OCI-LY1 (cell line): ENCODE data around the gene OR51I2.

Source experiments
- H2AFZ ChIP-seq: fragments of 200-600 bp; sonication (generic), shearing (Covaris generic); 2 replicates; pipeline ENCODE4 v1.6.0; 2014; ENCODE audit warnings: antibody characterized with exemption, mild to moderate bottlenecking, low read length
- H3F3A ChIP-seq: fragments of 200-600 bp; sonication (generic), shearing (Covaris generic); 2 replicates; pipeline ENCODE4 v1.6.0; 2014; ENCODE audit warnings: mild to moderate bottlenecking, antibody characterized with exemption, low read length, moderate library complexity; ENCODE audit not compliant: insufficient read depth
- H3K27ac ChIP-seq: fragments of 200-600 bp; sonication (generic); 2 replicates; pipeline ENCODE4 v1.5.1; 2014; ENCODE audit warnings: low read length, mixed run types, mild to moderate bottlenecking, low read depth; ENCODE audit not compliant: poor library complexity, severe bottlenecking
- H3K27me3 ChIP-seq: fragments of 200-600 bp; sonication (generic); 2 replicates; pipeline ENCODE4 v1.6.0; 2014; ENCODE audit warnings: antibody characterized with exemption, mild to moderate bottlenecking, low read length, moderate library complexity; ENCODE audit not compliant: insufficient read depth
- H3K36me3 ChIP-seq: fragments of 200-600 bp; sonication (generic); 2 replicates; pipeline ENCODE4 v1.6.1; 2014; ENCODE audit warnings: mild to moderate bottlenecking, antibody characterized with exemption, low read length, moderate library complexity, mixed read lengths; ENCODE audit not compliant: insufficient read depth
- H3K4me1 ChIP-seq: fragments of 200-600 bp; sonication (generic); 2 replicates; pipeline ENCODE4 v1.5.1; 2014; ENCODE audit warnings: mild to moderate bottlenecking, low read length, moderate library complexity; ENCODE audit not compliant: insufficient read depth, severe bottlenecking
- H3K4me2 ChIP-seq: fragments of 200-600 bp; sonication (generic), shearing (Covaris generic); 2 replicates; pipeline ENCODE4 v1.6.1; 2014; ENCODE audit warnings: low read length
- H3K4me3 ChIP-seq: fragments of 200-600 bp; sonication (generic); 2 replicates; pipeline ENCODE4 v1.5.1; 2014; ENCODE audit warnings: low read length, low read depth, mild to moderate bottlenecking, mixed read lengths; ENCODE audit not compliant: poor library complexity, severe bottlenecking
- H3K79me2 ChIP-seq: fragments of 200-600 bp; shearing (Covaris generic); 2 replicates; pipeline ENCODE4 v1.6.1; 2016; ENCODE audit warnings: mixed run types, low read length, mixed read lengths; ENCODE audit not compliant: insufficient read depth
- H3K9ac ChIP-seq: fragments of 200-600 bp; sonication (generic), shearing (Covaris generic); 2 replicates; pipeline ENCODE4 v1.6.1; 2014; ENCODE audit warnings: mild to moderate bottlenecking, low read length, mixed read lengths
- H3K9me2 ChIP-seq: fragments of 200-600 bp; sonication (generic), shearing (Covaris generic); 2 replicates; pipeline ENCODE4 v1.6.1; 2014; ENCODE audit warnings: low read depth, mild to moderate bottlenecking, low read length, mixed read lengths
- H3K9me3 ChIP-seq: fragments of 200-600 bp; shearing (Covaris generic); 2 replicates; pipeline ENCODE4 v1.6.1; 2014; ENCODE audit warnings: low read length, mixed read lengths
- H4K20me1 ChIP-seq: fragments of 200-600 bp; sonication (generic), shearing (Covaris generic); 2 replicates; pipeline ENCODE4 v1.6.0; 2016; ENCODE audit warnings: mild to moderate bottlenecking, low read length; ENCODE audit not compliant: insufficient read depth
- EZH2 ChIP-seq: fragments of 200-600 bp; sonication (generic), shearing (Covaris generic); IDR thresholded peaks from 2 replicates; pipeline ENCODE4 v1.8.0; 2017; ENCODE audit warnings: borderline replicate concordance, mixed run types, mild to moderate bottlenecking, antibody characterized with exemption, low read length, moderate library complexity, mixed read lengths
- TF ChIP-seq, protein P1 (sequence below): fragments of 200-600 bp; sonication (generic), shearing (Covaris generic); IDR thresholded peaks from 2 replicates; pipeline ENCODE4 v1.5.1; 2017; ENCODE audit warnings: mild to moderate bottlenecking, antibody characterized with exemption, low read length, moderate library complexity, mixed read lengths

OR51I2 gene, protein sequence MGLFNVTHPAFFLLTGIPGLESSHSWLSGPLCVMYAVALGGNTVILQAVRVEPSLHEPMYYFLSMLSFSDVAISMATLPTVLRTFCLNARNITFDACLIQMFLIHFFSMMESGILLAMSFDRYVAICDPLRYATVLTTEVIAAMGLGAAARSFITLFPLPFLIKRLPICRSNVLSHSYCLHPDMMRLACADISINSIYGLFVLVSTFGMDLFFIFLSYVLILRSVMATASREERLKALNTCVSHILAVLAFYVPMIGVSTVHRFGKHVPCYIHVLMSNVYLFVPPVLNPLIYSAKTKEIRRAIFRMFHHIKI

DNA sequence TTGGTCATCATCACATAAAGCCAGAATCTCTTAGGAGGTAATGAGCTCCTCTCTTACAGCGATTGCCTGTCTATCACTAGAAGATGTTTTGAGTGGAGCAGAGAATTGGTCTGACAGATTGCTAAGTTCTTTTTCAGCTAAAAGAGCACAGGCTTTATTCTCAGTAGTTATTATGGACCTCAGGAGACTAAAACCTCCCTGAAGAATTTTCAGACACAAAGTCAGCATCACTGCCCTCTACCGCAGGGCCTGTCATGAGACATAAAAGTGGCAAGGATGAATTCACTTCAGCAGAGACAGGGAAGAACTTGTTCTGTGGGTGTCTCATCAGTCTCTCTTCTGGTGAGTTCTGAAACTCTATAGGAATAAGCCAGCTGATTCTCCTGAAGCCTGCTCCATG lies at the start of gene OR51I2:
OR51I2 (plus strand) TSS at position 301 of the 400 bp plus-strand sequence. CDS start 4,166 bp downstream, outside the sequence.
- H3K36me3 ChIP-seq = no peaks in the 10 kb centered on the region

GRCh38 chr11:5405173-5405572 lies 44.0 kb upstream of the OR51I2 start:
- H3K9me2 ChIP-seq = no peaks in the 10 kb centered on the region
- H3K4me3 ChIP-seq = no peak overlapping the region
- H3K27me3 ChIP-seq = no peaks in the 10 kb centered on the region
- H3F3A ChIP-seq = no peaks in the 10 kb centered on the region
- no peaks in the 10 kb centered on the region for H4K20me1 ChIP-seq
- no peak overlapping the region for H3K4me2 ChIP-seq
- no peaks in the 10 kb centered on the region for H3K79me2 ChIP-seq
- H3K4me1 ChIP-seq = no peaks in the 10 kb centered on the region
- no peak overlapping the region for H3K27ac ChIP-seq
- no peak overlapping the region for H3K9ac ChIP-seq
- TF ChIP-seq, protein P1, sequence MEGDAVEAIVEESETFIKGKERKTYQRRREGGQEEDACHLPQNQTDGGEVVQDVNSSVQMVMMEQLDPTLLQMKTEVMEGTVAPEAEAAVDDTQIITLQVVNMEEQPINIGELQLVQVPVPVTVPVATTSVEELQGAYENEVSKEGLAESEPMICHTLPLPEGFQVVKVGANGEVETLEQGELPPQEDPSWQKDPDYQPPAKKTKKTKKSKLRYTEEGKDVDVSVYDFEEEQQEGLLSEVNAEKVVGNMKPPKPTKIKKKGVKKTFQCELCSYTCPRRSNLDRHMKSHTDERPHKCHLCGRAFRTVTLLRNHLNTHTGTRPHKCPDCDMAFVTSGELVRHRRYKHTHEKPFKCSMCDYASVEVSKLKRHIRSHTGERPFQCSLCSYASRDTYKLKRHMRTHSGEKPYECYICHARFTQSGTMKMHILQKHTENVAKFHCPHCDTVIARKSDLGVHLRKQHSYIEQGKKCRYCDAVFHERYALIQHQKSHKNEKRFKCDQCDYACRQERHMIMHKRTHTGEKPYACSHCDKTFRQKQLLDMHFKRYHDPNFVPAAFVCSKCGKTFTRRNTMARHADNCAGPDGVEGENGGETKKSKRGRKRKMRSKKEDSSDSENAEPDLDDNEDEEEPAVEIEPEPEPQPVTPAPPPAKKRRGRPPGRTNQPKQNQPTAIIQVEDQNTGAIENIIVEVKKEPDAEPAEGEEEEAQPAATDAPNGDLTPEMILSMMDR = no peak
- no peaks in the 10 kb centered on the region for H3K36me3 ChIP-seq
- H2AFZ ChIP-seq = no peak overlapping the region
- H3K9me3 ChIP-seq = no peaks in the 10 kb centered on the region

More for the DNA sequence above, at the start of gene OR51I2:
- H3F3A ChIP-seq = no peaks in the 10 kb centered on the region
- H3K4me1 ChIP-seq = no peaks in the 10 kb centered on the region
- H3K4me2 ChIP-seq = no peak within 1 kb of the TSS
- no peak within 1 kb of the TSS for H3K27ac ChIP-seq
- no peaks in the 10 kb centered on the region for H4K20me1 ChIP-seq
- no peak within 1 kb of the TSS for H3K9ac ChIP-seq
- no peak within 1 kb of the TSS for H3K4me3 ChIP-seq
- H3K9me3 ChIP-seq = no peaks in the 10 kb centered on the region
- TF ChIP-seq EZH2 = no peak
- TF ChIP-seq, protein P1 = no peak
- H3K9me2 ChIP-seq = no peaks in the 10 kb centered on the region
- H3K79me2 ChIP-seq = no peaks in the 10 kb centered on the region
- no peak within 1 kb of the TSS for H2AFZ ChIP-seq
- H3K27me3 ChIP-seq = no peaks in the 10 kb centered on the region

- TF ChIP-seq, protein P1 = no peak
- no peak for TF ChIP-seq EZH2
- H3K4me1 ChIP-seq = no peaks in the 10 kb centered on the region
- H3K9me2 ChIP-seq = no peaks in the 10 kb centered on the region
- no peaks in the 10 kb centered on the region for H3F3A ChIP-seq
- no peak overlapping the region for H3K27ac ChIP-seq
- H4K20me1 ChIP-seq = no peaks in the 10 kb centered on the region
- H3K79me2 ChIP-seq = no peaks in the 10 kb centered on the region
- H3K27me3 ChIP-seq = no peaks in the 10 kb centered on the region
- H3K9ac ChIP-seq = no peak overlapping the region
- no peak overlapping the region for H3K4me2 ChIP-seq
- H3K4me3 ChIP-seq = no peak overlapping the region
- H3K36me3 ChIP-seq = no peaks in the 10 kb centered on the region
- H3K9me3 ChIP-seq = no peaks in the 10 kb centered on the region
- no peak overlapping the region for H2AFZ ChIP-seq
These were observed 28.1 kb upstream of the OR51I2 start for GRCh38 chr11:5420993-5421392.
